Mesendoderm (in vitro differentiated cells): Measurements from ENCODE around the gene ANKS1B.

Experiments used
- DNase-seq: peaks from one replicate; pipeline ENCODE4 v3.0.0; 2013
- H2AK5ac ChIP-seq: 2 replicates; pipeline ENCODE4 v1.6.1; 2013; ENCODE audit warnings: low read length, inconsistent platforms
- H2BK120ac ChIP-seq: 2 replicates; pipeline ENCODE4 v1.6.1; 2013; ENCODE audit warnings: low read depth, mild to moderate bottlenecking, low read length, moderate library complexity, mixed read lengths
- H2BK15ac ChIP-seq: replicated peaks from 2 replicates; pipeline ENCODE4 v1.6.1; 2013; ENCODE audit warnings: low read depth, mild to moderate bottlenecking, moderate library complexity
- H2BK5ac ChIP-seq: 2 replicates; pipeline ENCODE4 v1.6.1; 2013; ENCODE audit warnings: low read length, inconsistent platforms
- H3K18ac ChIP-seq: 2 replicates; pipeline ENCODE4 v1.6.1; 2013; ENCODE audit warnings: mild to moderate bottlenecking, low read length, mixed read lengths
- H3K23ac ChIP-seq: one replicate; pipeline ENCODE4 v1.6.1; 2013; ENCODE audit warnings: low read length
- H3K27ac ChIP-seq: 2 replicates; pipeline ENCODE4 v1.5.1; 2013; ENCODE audit warnings: low read depth, mild to moderate bottlenecking, inconsistent platforms, low read length, moderate library complexity
- H3K27me3 ChIP-seq: 2 replicates; pipeline ENCODE4 v1.6.1; 2013; ENCODE audit warnings: low read length, control low read depth, mild to moderate bottlenecking, inconsistent platforms; ENCODE audit not compliant: insufficient read depth, poor library complexity
- H3K36me3 ChIP-seq: 2 replicates; pipeline ENCODE4 v1.6.1; 2013; ENCODE audit warnings: low read length, inconsistent platforms; ENCODE audit not compliant: control insufficient read depth, insufficient read depth
- H3K4ac ChIP-seq: one replicate; pipeline ENCODE4 v1.6.1; 2013; ENCODE audit warnings: low read depth, mild to moderate bottlenecking, low read length, moderate library complexity
- H3K4me1 ChIP-seq: 2 replicates; pipeline ENCODE4 v1.6.1; 2013; ENCODE audit warnings: low read depth, low read length, inconsistent platforms; ENCODE audit not compliant: control insufficient read depth
- H3K4me2 ChIP-seq: 2 replicates; pipeline ENCODE4 v1.6.1; 2013; ENCODE audit warnings: low read length
- H3K4me3 ChIP-seq: 2 replicates; pipeline ENCODE4 v1.5.1; 2013; ENCODE audit warnings: mild to moderate bottlenecking, low read length
- H3K56ac ChIP-seq: one replicate; pipeline ENCODE4 v1.6.1; 2013; ENCODE audit warnings: low read length
- H3K79me1 ChIP-seq: 2 replicates; pipeline ENCODE4 v1.6.1; 2013; ENCODE audit warnings: low read length, inconsistent platforms
- H3K79me2 ChIP-seq: 2 replicates; pipeline ENCODE4 v1.6.1; 2013; ENCODE audit warnings: mild to moderate bottlenecking, low read length; ENCODE audit not compliant: control insufficient read depth, insufficient read depth
- H3K9ac ChIP-seq: 2 replicates; pipeline ENCODE4 v1.6.1; 2013; ENCODE audit warnings: low read length, inconsistent platforms
- H4K5ac ChIP-seq: one replicate; pipeline ENCODE4 v1.6.1; 2013; ENCODE audit warnings: low read length
- H4K8ac ChIP-seq: one replicate; pipeline ENCODE4 v1.6.1; 2013; ENCODE audit warnings: low read depth, mild to moderate bottlenecking, control low read depth, low read length, moderate library complexity
- WGBS: extraction: QIAGEN DNeasy Blood & Tissue Kit; methylation state at CpG from one replicate; pipeline ENCODE4 v1.1.7; 2013; ENCODE audit warnings: low lambda C conversion rate, missing lambda C conversion rate; ENCODE audit not compliant: insufficient coverage; ENCODE audit errors: extremely low coverage; 5-methylcytosine and 5-hydroxymethylcytosine counted together

ANKS1B gene

GRCh38 chr12:98918176-98918863, 1066.4 kb downstream of the ANKS1B start:
- Histone ChIP-seq H3K36me3 (no peaks in the 10 kb centered on the region), H4K8ac (no peak overlapping the region), H2BK120ac (no peak overlapping the region), H3K4me2 (no peak overlapping the region), H3K4ac (no peak overlapping the region), H3K79me2 (no peaks in the 10 kb centered on the region), H2BK15ac (no peak overlapping the region), H2AK5ac (no peak overlapping the region), H2BK5ac (no peak overlapping the region), H3K56ac (no peak overlapping the region), H4K5ac (no peak overlapping the region), H3K4me3 (no peak overlapping the region), H3K18ac (no peak overlapping the region), H3K23ac (no peak overlapping the region), H3K4me1 (no peaks in the 10 kb centered on the region), H3K9ac (no peak overlapping the region), H3K79me1 (no peaks in the 10 kb centered on the region), H3K27me3 (no peaks in the 10 kb centered on the region), H3K27ac (no peak overlapping the region)
- no CpG with 5 or more reads among the region's 7 CpGs for WGBS
- DNase-seq, result no peak

- no peak overlapping the region for H3K23ac ChIP-seq
- H3K4me1 ChIP-seq, result no peaks in the 10 kb centered on the region
- H2BK5ac ChIP-seq, result no peak overlapping the region
- no peak overlapping the region for H3K4me3 ChIP-seq
- H3K79me2 ChIP-seq, result no peaks in the 10 kb centered on the region
- no peak overlapping the region for H3K18ac ChIP-seq
- no peak overlapping the region for H3K4me2 ChIP-seq
- no peak overlapping the region for H4K8ac ChIP-seq
- DNase-seq, result no peak
- no peak overlapping the region for H2BK15ac ChIP-seq
- no peak overlapping the region for H2BK120ac ChIP-seq
- no CpG with 5 or more reads among the region's 5 CpGs for WGBS
- no peak overlapping the region for H3K27ac ChIP-seq
- no peaks in the 10 kb centered on the region for H3K36me3 ChIP-seq
- H3K27me3 ChIP-seq, result no peaks in the 10 kb centered on the region
- no peak overlapping the region for H3K4ac ChIP-seq
- no peak overlapping the region for H4K5ac ChIP-seq
- H3K9ac ChIP-seq, result no peak overlapping the region
- no peaks in the 10 kb centered on the region for H3K79me1 ChIP-seq
- H2AK5ac ChIP-seq, result no peak overlapping the region
- no peak overlapping the region for H3K56ac ChIP-seq
Measured at GRCh38 chr12:98916106-98916505, 1068.6 kb downstream of the ANKS1B start.

- H2BK5ac ChIP-seq, result no peak overlapping the region
- H3K36me3 ChIP-seq, result no peaks in the 10 kb centered on the region
- peaks cover 1% of the 10 kb centered on the region for H3K4me1 ChIP-seq
- H2AK5ac ChIP-seq, result no peak overlapping the region
- H3K4ac ChIP-seq, result no peak overlapping the region
- DNase-seq, result no peak
- H3K18ac ChIP-seq, result no peak overlapping the region
- no peak overlapping the region for H3K27ac ChIP-seq
- no peaks in the 10 kb centered on the region for H3K79me2 ChIP-seq
- H2BK120ac ChIP-seq, result no peak overlapping the region
- no peak overlapping the region for H4K5ac ChIP-seq
- no peak overlapping the region for H3K4me3 ChIP-seq
- H3K27me3 ChIP-seq, result no peaks in the 10 kb centered on the region
- H3K56ac ChIP-seq, result no peak overlapping the region
- H2BK15ac ChIP-seq, result no peak overlapping the region
- H4K8ac ChIP-seq, result no peak overlapping the region
- no peak overlapping the region for H3K9ac ChIP-seq
- H3K79me1 ChIP-seq, result no peaks in the 10 kb centered on the region
- H3K23ac ChIP-seq, result no peak overlapping the region
- no peak overlapping the region for H3K4me2 ChIP-seq
- WGBS, result no CpG with 5 or more reads among the region's 4 CpGs
Measured at GRCh38 chr12:98912401-98912974, 1072.2 kb downstream of the ANKS1B start.

GRCh38 chr12:98911396-98911795, 1073.3 kb downstream of the ANKS1B start:
- Histone ChIP-seq H3K27ac (no peak overlapping the region), H3K4me1 (peaks cover 1% of the 10 kb centered on the region), H3K4me2 (no peak overlapping the region), H3K36me3 (no peaks in the 10 kb centered on the region), H3K27me3 (no peaks in the 10 kb centered on the region), H3K79me2 (no peaks in the 10 kb centered on the region), H2BK15ac (no peak overlapping the region), H3K23ac (no peak overlapping the region), H3K79me1 (no peaks in the 10 kb centered on the region), H3K56ac (no peak overlapping the region), H2AK5ac (no peak overlapping the region), H3K9ac (no peak overlapping the region), H4K5ac (no peak overlapping the region), H2BK5ac (no peak overlapping the region), H4K8ac (no peak overlapping the region), H3K4me3 (no peak overlapping the region), H3K4ac (no peak overlapping the region), H3K18ac (no peak overlapping the region), H2BK120ac (no peak overlapping the region)
- no CpG with 5 or more reads among the region's 2 CpGs for WGBS
- no peak for DNase-seq

- Histone ChIP-seq H3K36me3 (no peaks in the 10 kb centered on the region), H3K4me1 (peaks cover 1% of the 10 kb centered on the region), H3K56ac (no peak overlapping the region), H3K27ac (no peak overlapping the region), H3K9ac (no peak overlapping the region), H2BK120ac (no peak overlapping the region), H2BK15ac (no peak overlapping the region), H4K5ac (no peak overlapping the region), H3K4me2 (no peak overlapping the region), H2BK5ac (no peak overlapping the region), H3K27me3 (no peaks in the 10 kb centered on the region), H3K23ac (no peak overlapping the region), H2AK5ac (no peak overlapping the region), H3K18ac (no peak overlapping the region), H4K8ac (no peak overlapping the region), H3K4me3 (no peak overlapping the region), H3K4ac (no peak overlapping the region), H3K79me1 (no peaks in the 10 kb centered on the region), H3K79me2 (no peaks in the 10 kb centered on the region)
- peak; percentile 74 for DNase-seq
- no CpG with 5 or more reads among the region's 2 CpGs for WGBS
Measured at GRCh38 chr12:98909746-98910145, 1075.0 kb downstream of the ANKS1B start.

GRCh38 chr12:98908866-98909265, 1075.9 kb downstream of the ANKS1B start:
- Histone ChIP-seq H3K27ac (no peak overlapping the region), H3K4me3 (no peak overlapping the region), H3K23ac (no peak overlapping the region), H3K27me3 (no peaks in the 10 kb centered on the region), H3K4ac (no peak overlapping the region), H3K4me1 (peaks cover 1% of the 10 kb centered on the region), H2BK5ac (no peak overlapping the region), H3K18ac (no peak overlapping the region), H4K5ac (no peak overlapping the region), H3K36me3 (no peaks in the 10 kb centered on the region), H2AK5ac (no peak overlapping the region), H2BK15ac (no peak overlapping the region), H3K56ac (no peak overlapping the region), H3K79me1 (no peaks in the 10 kb centered on the region), H3K79me2 (no peaks in the 10 kb centered on the region), H2BK120ac (no peak overlapping the region), H3K9ac (no peak overlapping the region), H4K8ac (no peak overlapping the region), H3K4me2 (no peak overlapping the region)
- no peak for DNase-seq
- WGBS, result no CpG with 5 or more reads among the region's 6 CpGs
